HG03565 (cell line): Measurements from ENCODE around the gene GPR153.

Source experiments
- ATAC-seq: cut with Tn5 transposase; IDR thresholded peaks from one replicate; pipeline ENCODE4 v1.9.1; 2021; ENCODE audit warnings: mild to moderate bottlenecking, moderate library complexity; ENCODE audit not compliant: unreplicated experiment

Gene GPR153

GRCh38 chr1:6287431-6287886 lies 26.6 kb upstream of the GPR153 start:
- ATAC-seq, result no peak

GRCh38 chr1:6287029-6287428 lies 26.1 kb upstream of the GPR153 start:
- ATAC-seq, result no peak

- ATAC-seq, result no peak
Observed at GRCh38 chr1:6286266-6286665, 25.4 kb upstream of the GPR153 start.

GRCh38 chr1:6285336-6285735 lies 24.4 kb upstream of the GPR153 start:
- no peak for ATAC-seq

GRCh38 chr1:6282577-6283270 lies 21.8 kb upstream of the GPR153 start:
- no peak for ATAC-seq

- ATAC-seq, result no peak
Observed at GRCh38 chr1:6281511-6282402, 20.9 kb upstream of the GPR153 start.

- no peak for ATAC-seq
Observed at GRCh38 chr1:6280761-6281451, 20.0 kb upstream of the GPR153 start.

GRCh38 chr1:6279613-6280383 lies 18.9 kb upstream of the GPR153 start:
- no peak for ATAC-seq

GRCh38 chr1:6279066-6279465 lies 18.2 kb upstream of the GPR153 start:
- no peak for ATAC-seq

- no peak for ATAC-seq
Observed at GRCh38 chr1:6278263-6278662, 17.4 kb upstream of the GPR153 start.

GRCh38 chr1:6276811-6277555 lies 16.1 kb upstream of the GPR153 start:
- no peak for ATAC-seq

GRCh38 chr1:6275826-6276782 lies 15.2 kb upstream of the GPR153 start:
- ATAC-seq, result no peak

- no peak for ATAC-seq
Observed at GRCh38 chr1:6274622-6275139, 13.8 kb upstream of the GPR153 start.

- ATAC-seq, result no peak
Observed at GRCh38 chr1:6274102-6274501, 13.2 kb upstream of the GPR153 start.

GRCh38 chr1:6273380-6273891 lies 12.5 kb upstream of the GPR153 start:
- no peak for ATAC-seq

- no peak for ATAC-seq
Observed at GRCh38 chr1:6272868-6273267, 12.0 kb upstream of the GPR153 start.

- ATAC-seq, result no peak
Observed at GRCh38 chr1:6272452-6272851, 11.6 kb upstream of the GPR153 start.

- ATAC-seq, result no peak
Observed at GRCh38 chr1:6271554-6271953, 10.7 kb upstream of the GPR153 start.
